PC-3 (cell line): ENCODE measurements around the gene ISM1.

Source experiments
- EZH2phosphoT487 ChIP-seq: fragments of 300-600 bp; sonication (generic); IDR thresholded peaks from 2 replicates; pipeline ENCODE4 v1.6.1; 2018; ENCODE audit warnings: mild to moderate bottlenecking, antibody characterized with exemption, low read length, borderline replicate concordance
- TF ChIP-seq, protein P1 (sequence below): fragments of 300-600 bp; sonication (generic); conservative IDR thresholded peaks from 2 replicates; pipeline ENCODE4 v1.5.1; 2017; ENCODE audit warnings: antibody characterized with exemption, low read depth, mild to moderate bottlenecking, low read length

GRCh38 chr20:13322198-13322597 lies 101.1 kb downstream of the ISM1 start:
- TF ChIP-seq, protein P1, sequence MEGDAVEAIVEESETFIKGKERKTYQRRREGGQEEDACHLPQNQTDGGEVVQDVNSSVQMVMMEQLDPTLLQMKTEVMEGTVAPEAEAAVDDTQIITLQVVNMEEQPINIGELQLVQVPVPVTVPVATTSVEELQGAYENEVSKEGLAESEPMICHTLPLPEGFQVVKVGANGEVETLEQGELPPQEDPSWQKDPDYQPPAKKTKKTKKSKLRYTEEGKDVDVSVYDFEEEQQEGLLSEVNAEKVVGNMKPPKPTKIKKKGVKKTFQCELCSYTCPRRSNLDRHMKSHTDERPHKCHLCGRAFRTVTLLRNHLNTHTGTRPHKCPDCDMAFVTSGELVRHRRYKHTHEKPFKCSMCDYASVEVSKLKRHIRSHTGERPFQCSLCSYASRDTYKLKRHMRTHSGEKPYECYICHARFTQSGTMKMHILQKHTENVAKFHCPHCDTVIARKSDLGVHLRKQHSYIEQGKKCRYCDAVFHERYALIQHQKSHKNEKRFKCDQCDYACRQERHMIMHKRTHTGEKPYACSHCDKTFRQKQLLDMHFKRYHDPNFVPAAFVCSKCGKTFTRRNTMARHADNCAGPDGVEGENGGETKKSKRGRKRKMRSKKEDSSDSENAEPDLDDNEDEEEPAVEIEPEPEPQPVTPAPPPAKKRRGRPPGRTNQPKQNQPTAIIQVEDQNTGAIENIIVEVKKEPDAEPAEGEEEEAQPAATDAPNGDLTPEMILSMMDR: no peak
- TF ChIP-seq EZH2phosphoT487: no peak
